GM23338 (cell line): ENCODE measurements around the gene TF. TPM values are rescaled to one million over a fixed set of nuclear protein-coding genes. Genes with fewer than 3 reads are reported as not detected.

ENCODE experiments used
- ATAC-seq: fragments of 200-7000 bp; cut with Tn5 transposase; 3 replicates; pipeline ENCODE4 v1.9.1; 2020
- DNase-seq: peaks from one replicate; pipeline ENCODE4 v3.0.0-alpha.2; 2015; ENCODE audit warnings: low spot score
- H2AFZ ChIP-seq: fragments of 200-600 bp; sonication (generic); 2 replicates; pipeline ENCODE4 v1.8.0; 2016; ENCODE audit warnings: antibody characterized with exemption, mild to moderate bottlenecking, moderate library complexity
- H3F3A ChIP-seq: fragments of 200-600 bp; sonication (generic); replicated peaks from 2 replicates; pipeline ENCODE4 v1.8.0; 2017; ENCODE audit warnings: antibody characterized with exemption, mixed run types, low read depth
- H3K27ac ChIP-seq: fragments of 200-600 bp; sonication (generic); 2 replicates; pipeline ENCODE4 v1.6.1; 2016; ENCODE audit warnings: low read depth
- H3K27me3 ChIP-seq: fragments of 200-600 bp; sonication (generic); 2 replicates; pipeline ENCODE4 v1.8.0; 2016; ENCODE audit warnings: mild to moderate bottlenecking, mixed run types, moderate library complexity; ENCODE audit not compliant: insufficient read depth
- H3K36me3 ChIP-seq: fragments of 200-600 bp; sonication (generic); 2 replicates; pipeline ENCODE4 v1.8.0; 2016; ENCODE audit warnings: mild to moderate bottlenecking; ENCODE audit not compliant: insufficient read depth
- H3K4me1 ChIP-seq: fragments of 200-600 bp; sonication (generic); 2 replicates; pipeline ENCODE4 v1.8.0; 2016; ENCODE audit warnings: mild to moderate bottlenecking, moderate library complexity; ENCODE audit not compliant: insufficient read depth
- H3K4me2 ChIP-seq: fragments of 200-600 bp; sonication (generic); 2 replicates; pipeline ENCODE4 v1.7.1; 2017; ENCODE audit warnings: mixed run types
- H3K4me3 ChIP-seq: fragments of 200-600 bp; sonication (generic); 2 replicates; pipeline ENCODE4 v1.6.1; 2016; ENCODE audit warnings: mixed run types
- H3K79me2 ChIP-seq: fragments of 200-600 bp; sonication (generic); replicated peaks from 2 replicates; pipeline ENCODE4 v1.8.0; 2017; ENCODE audit warnings: mild to moderate bottlenecking; ENCODE audit not compliant: insufficient read depth
- H3K9me2 ChIP-seq: fragments of 200-600 bp; sonication (generic); 2 replicates; pipeline ENCODE4 v1.8.0; 2017; ENCODE audit not compliant: insufficient read depth
- H4K20me1 ChIP-seq: fragments of 200-600 bp; sonication (generic); replicated peaks from 2 replicates; pipeline ENCODE4 v1.8.0; 2017; ENCODE audit warnings: mild to moderate bottlenecking; ENCODE audit not compliant: insufficient read depth
- H3K27ac Mint-ChIP-seq: 2 replicates; pipeline ENCODE4 v1.8.0; 2020; ENCODE audit warnings: inconsistent platforms, mild to moderate bottlenecking, moderate library complexity, mixed read lengths
- H3K27me3 Mint-ChIP-seq: 3 replicates; pipeline ENCODE4 v1.8.0; 2022; ENCODE audit warnings: low read depth, mild to moderate bottlenecking, moderate library complexity, mixed read lengths, inconsistent platforms; ENCODE audit not compliant: insufficient read depth, poor library complexity
- H3K36me3 Mint-ChIP-seq: 3 replicates; pipeline ENCODE4 v1.8.0; 2021; ENCODE audit warnings: low read depth, mild to moderate bottlenecking, inconsistent platforms, moderate library complexity, mixed read lengths
- H3K4me1 Mint-ChIP-seq: 3 replicates; pipeline ENCODE4 v1.8.0; 2020; ENCODE audit warnings: mild to moderate bottlenecking, inconsistent platforms, mixed read lengths
- H3K4me3 Mint-ChIP-seq: 3 replicates; pipeline ENCODE4 v1.8.0; 2021; ENCODE audit warnings: moderate library complexity, mild to moderate bottlenecking, inconsistent platforms, mixed read lengths
- H3K9me3 Mint-ChIP-seq: 3 replicates; pipeline ENCODE4 v1.8.0; 2020; ENCODE audit warnings: moderate library complexity, mild to moderate bottlenecking, inconsistent platforms, mixed read lengths
- CREB1 ChIP-seq: fragments of 250-450 bp; sonication (Bioruptor Pico); IDR thresholded peaks from 2 replicates; pipeline ENCODE4 v1.5.0; 2020; ENCODE audit warnings: low read depth, mild to moderate bottlenecking, moderate library complexity
- JUNB ChIP-seq: IDR thresholded peaks from one replicate; pipeline ENCODE4 v1.6.1; 2016; ENCODE audit warnings: antibody characterized with exemption; ENCODE audit not compliant: unreplicated experiment
- NANOG ChIP-seq: IDR thresholded peaks from 2 replicates; pipeline ENCODE4 v1.6.1; 2016; ENCODE audit warnings: antibody characterized with exemption, borderline replicate concordance
- POLR2AphosphoS5 ChIP-seq: IDR thresholded peaks from 2 replicates; pipeline ENCODE4 v1.6.1; 2016; ENCODE audit warnings: antibody characterized with exemption, low read depth
- STAT1 ChIP-seq: IDR thresholded peaks from one replicate; pipeline ENCODE4 v1.6.1; 2016; ENCODE audit warnings: antibody characterized with exemption; ENCODE audit not compliant: unreplicated experiment
- ZNF114 ChIP-seq: fragments of 250-450 bp; sonication (Bioruptor Pico); IDR thresholded peaks from 2 replicates; pipeline ENCODE4 v1.5.0; 2020; ENCODE audit warnings: mild to moderate bottlenecking, moderate library complexity
- polyA plus RNA-seq: library from polyadenylated mRNA; unstranded; fragments of >200 nt; fragmentation: Nextera tagmentation; extraction: Ambion mirVana; gene quantifications from 2 replicates; pipeline ENCODE4 v1.2.1, GENCODE V29; 2016
- total RNA-seq: library from RNA; depleted of rRNA; stranded (reverse); fragments of >200 nt; shearing (Covaris generic); gene quantifications from 2 replicates; pipeline ENCODE4 v1.2.3, GENCODE V29; 2014
- TF ChIP-seq, protein P1 (sequence below): fragments of 250-450 bp; sonication (Bioruptor Pico); IDR thresholded peaks from 2 replicates; pipeline ENCODE4 v1.5.0; 2020; ENCODE audit warnings: mild to moderate bottlenecking, moderate library complexity
- TF ChIP-seq, protein P2 (sequence below): IDR thresholded peaks from one replicate; pipeline ENCODE4 v1.6.1; 2018; ENCODE audit warnings: antibody characterized with exemption; ENCODE audit not compliant: unreplicated experiment

Gene TF
- total and polyA plus RNA-seq, 2 experiments from 2014 or later = 0.03 to 0.76 TPM

GRCh38 chr3:133747373-133747772, 1.2 kb downstream of the TF start (continued):
- TF ChIP-seq, protein P1, sequence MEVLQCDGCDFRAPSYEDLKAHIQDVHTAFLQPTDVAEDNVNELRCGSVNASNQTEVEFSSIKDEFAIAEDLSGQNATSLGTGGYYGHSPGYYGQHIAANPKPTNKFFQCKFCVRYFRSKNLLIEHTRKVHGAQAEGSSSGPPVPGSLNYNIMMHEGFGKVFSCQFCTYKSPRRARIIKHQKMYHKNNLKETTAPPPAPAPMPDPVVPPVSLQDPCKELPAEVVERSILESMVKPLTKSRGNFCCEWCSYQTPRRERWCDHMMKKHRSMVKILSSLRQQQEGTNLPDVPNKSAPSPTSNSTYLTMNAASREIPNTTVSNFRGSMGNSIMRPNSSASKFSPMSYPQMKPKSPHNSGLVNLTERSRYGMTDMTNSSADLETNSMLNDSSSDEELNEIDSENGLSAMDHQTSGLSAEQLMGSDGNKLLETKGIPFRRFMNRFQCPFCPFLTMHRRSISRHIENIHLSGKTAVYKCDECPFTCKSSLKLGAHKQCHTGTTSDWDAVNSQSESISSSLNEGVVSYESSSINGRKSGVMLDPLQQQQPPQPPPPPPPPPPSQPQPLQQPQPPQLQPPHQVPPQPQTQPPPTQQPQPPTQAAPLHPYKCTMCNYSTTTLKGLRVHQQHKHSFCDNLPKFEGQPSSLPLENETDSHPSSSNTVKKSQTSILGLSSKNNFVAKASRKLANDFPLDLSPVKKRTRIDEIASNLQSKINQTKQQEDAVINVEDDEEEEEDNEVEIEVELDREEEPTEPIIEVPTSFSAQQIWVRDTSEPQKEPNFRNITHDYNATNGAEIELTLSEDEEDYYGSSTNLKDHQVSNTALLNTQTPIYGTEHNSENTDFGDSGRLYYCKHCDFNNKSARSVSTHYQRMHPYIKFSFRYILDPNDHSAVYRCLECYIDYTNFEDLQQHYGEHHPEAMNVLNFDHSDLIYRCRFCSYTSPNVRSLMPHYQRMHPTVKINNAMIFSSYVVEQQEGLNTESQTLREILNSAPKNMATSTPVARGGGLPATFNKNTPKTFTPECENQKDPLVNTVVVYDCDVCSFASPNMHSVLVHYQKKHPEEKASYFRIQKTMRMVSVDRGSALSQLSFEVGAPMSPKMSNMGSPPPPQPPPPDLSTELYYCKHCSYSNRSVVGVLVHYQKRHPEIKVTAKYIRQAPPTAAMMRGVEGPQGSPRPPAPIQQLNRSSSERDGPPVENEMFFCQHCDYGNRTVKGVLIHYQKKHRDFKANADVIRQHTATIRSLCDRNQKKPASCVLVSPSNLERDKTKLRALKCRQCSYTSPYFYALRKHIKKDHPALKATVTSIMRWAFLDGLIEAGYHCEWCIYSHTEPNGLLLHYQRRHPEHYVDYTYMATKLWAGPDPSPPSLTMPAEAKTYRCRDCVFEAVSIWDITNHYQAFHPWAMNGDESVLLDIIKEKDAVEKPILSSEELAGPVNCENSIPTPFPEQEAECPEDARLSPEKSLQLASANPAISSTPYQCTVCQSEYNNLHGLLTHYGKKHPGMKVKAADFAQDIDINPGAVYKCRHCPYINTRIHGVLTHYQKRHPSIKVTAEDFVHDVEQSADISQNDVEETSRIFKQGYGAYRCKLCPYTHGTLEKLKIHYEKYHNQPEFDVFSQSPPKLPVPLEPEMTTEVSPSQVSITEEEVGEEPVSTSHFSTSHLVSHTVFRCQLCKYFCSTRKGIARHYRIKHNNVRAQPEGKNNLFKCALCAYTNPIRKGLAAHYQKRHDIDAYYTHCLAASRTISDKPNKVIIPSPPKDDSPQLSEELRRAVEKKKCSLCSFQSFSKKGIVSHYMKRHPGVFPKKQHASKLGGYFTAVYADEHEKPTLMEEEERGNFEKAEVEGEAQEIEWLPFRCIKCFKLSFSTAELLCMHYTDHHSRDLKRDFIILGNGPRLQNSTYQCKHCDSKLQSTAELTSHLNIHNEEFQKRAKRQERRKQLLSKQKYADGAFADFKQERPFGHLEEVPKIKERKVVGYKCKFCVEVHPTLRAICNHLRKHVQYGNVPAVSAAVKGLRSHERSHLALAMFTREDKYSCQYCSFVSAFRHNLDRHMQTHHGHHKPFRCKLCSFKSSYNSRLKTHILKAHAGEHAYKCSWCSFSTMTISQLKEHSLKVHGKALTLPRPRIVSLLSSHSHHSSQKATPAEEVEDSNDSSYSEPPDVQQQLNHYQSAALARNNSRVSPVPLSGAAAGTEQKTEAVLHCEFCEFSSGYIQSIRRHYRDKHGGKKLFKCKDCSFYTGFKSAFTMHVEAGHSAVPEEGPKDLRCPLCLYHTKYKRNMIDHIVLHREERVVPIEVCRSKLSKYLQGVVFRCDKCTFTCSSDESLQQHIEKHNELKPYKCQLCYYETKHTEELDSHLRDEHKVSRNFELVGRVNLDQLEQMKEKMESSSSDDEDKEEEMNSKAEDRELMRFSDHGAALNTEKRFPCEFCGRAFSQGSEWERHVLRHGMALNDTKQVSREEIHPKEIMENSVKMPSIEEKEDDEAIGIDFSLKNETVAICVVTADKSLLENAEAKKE (CRISPR knock-in tag) = no peak
- no peak for TF ChIP-seq CREB1 (CRISPR knock-in tag)

GRCh38 chr3:133747907-133748639, 1.9 kb downstream of the TF start:
- no peak overlapping the region for H3K27ac Mint-ChIP-seq
- Histone ChIP-seq H3K9me2 (no peaks in the 10 kb centered on the region), H4K20me1 (no peaks in the 10 kb centered on the region), H3K27me3 (peaks cover 26% of the 10 kb centered on the region), H3K79me2 (no peaks in the 10 kb centered on the region), H3K4me2 (no peak overlapping the region), H3F3A (no peaks in the 10 kb centered on the region), H2AFZ (no peak overlapping the region), H3K36me3 (no peaks in the 10 kb centered on the region), H3K4me3 (no peak overlapping the region), H3K4me1 (no peaks in the 10 kb centered on the region), H3K27ac (no peak overlapping the region)
- no peak overlapping the region for H3K4me3 Mint-ChIP-seq
- H3K9me3 Mint-ChIP-seq = no peaks in the 10 kb centered on the region
- no peaks in the 10 kb centered on the region for H3K36me3 Mint-ChIP-seq
- ATAC-seq (no peak), DNase-seq (no peak)
- H3K4me1 Mint-ChIP-seq = peaks cover 5% of the 10 kb centered on the region; the same call in 1 of the 3 replicates
- H3K27me3 Mint-ChIP-seq = peaks cover 30% of the 10 kb centered on the region
- no peak for TF ChIP-seq POLR2AphosphoS5
- no peak for TF ChIP-seq CREB1 (CRISPR knock-in tag)
- TF ChIP-seq NANOG = no peak
- TF ChIP-seq JUNB = no peak
- no peak for TF ChIP-seq STAT1
- no peak for TF ChIP-seq ZNF114 (CRISPR knock-in tag)
- TF ChIP-seq, protein P2, sequence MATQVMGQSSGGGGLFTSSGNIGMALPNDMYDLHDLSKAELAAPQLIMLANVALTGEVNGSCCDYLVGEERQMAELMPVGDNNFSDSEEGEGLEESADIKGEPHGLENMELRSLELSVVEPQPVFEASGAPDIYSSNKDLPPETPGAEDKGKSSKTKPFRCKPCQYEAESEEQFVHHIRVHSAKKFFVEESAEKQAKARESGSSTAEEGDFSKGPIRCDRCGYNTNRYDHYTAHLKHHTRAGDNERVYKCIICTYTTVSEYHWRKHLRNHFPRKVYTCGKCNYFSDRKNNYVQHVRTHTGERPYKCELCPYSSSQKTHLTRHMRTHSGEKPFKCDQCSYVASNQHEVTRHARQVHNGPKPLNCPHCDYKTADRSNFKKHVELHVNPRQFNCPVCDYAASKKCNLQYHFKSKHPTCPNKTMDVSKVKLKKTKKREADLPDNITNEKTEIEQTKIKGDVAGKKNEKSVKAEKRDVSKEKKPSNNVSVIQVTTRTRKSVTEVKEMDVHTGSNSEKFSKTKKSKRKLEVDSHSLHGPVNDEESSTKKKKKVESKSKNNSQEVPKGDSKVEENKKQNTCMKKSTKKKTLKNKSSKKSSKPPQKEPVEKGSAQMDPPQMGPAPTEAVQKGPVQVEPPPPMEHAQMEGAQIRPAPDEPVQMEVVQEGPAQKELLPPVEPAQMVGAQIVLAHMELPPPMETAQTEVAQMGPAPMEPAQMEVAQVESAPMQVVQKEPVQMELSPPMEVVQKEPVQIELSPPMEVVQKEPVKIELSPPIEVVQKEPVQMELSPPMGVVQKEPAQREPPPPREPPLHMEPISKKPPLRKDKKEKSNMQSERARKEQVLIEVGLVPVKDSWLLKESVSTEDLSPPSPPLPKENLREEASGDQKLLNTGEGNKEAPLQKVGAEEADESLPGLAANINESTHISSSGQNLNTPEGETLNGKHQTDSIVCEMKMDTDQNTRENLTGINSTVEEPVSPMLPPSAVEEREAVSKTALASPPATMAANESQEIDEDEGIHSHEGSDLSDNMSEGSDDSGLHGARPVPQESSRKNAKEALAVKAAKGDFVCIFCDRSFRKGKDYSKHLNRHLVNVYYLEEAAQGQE = no peak
